Sigmoid colon (tissue), 7 donors: ENCODE results near the gene ZAR1L. TPM values are rescaled to one million over a fixed set of nuclear protein-coding genes. Genes with fewer than 3 reads are reported as not detected.

Experiments
- DNase-seq: peaks from one replicate; pipeline ENCODE4 v3.0.0-alpha.2; 2019
- H3K27ac ChIP-seq, 4 donors: fragments of 200-600 bp; sonication (generic); one replicate each; pipeline ENCODE4 v1.5.1; 2016 to 2019; ENCODE audit warnings: mild to moderate bottlenecking in 1 of 4
- H3K27me3 ChIP-seq, 3 donors: fragments of 200-600 bp; sonication (generic); one replicate each; pipeline ENCODE4 v1.5.1; 2019; ENCODE audit warnings: mild to moderate bottlenecking in 1 of 3
- H3K36me3 ChIP-seq, 4 donors: fragments of 200-600 bp; sonication (generic); one replicate each; pipeline ENCODE4 v1.5.1; 2016 to 2019
- H3K4me1 ChIP-seq, 4 donors: fragments of 200-600 bp; sonication (generic); one replicate each; pipeline ENCODE4 v1.5.1; 2017 to 2019
- H3K4me3 ChIP-seq, 4 donors: fragments of 200-600 bp; sonication (generic); one replicate each; pipeline ENCODE4 v1.5.1; 2017 to 2019; ENCODE audit warnings: mild to moderate bottlenecking in 2 of 4, moderate library complexity in 1 of 4
- H3K9me3 ChIP-seq, 4 donors: fragments of 200-600 bp in 3 of 4; sonication (generic) in 3 of 4; one replicate each; pipeline versions ENCODE4 v1.5.1 to v1.6.1; 2013 to 2019
- EP300 ChIP-seq, 4 donors: sonication (generic); formaldehyde crosslinking; IDR thresholded peaks; one replicate each; pipeline ENCODE4 v1.6.1; 2017; ENCODE audit warnings: antibody characterized with exemption in 4 of 4
- POLR2A ChIP-seq, 2 donors: fragments of 450-650 bp; IDR thresholded peaks; one replicate each; pipeline ENCODE4 v1.6.1; 2016; ENCODE audit warnings: antibody characterized with exemption in 2 of 2, mild to moderate bottlenecking in 2 of 2, moderate library complexity in 2 of 2
- POLR2AphosphoS5 ChIP-seq, 4 donors: sonication (generic); formaldehyde crosslinking; IDR thresholded peaks; one replicate each; pipeline ENCODE4 v1.6.1; 2017; ENCODE audit warnings: antibody characterized with exemption in 4 of 4
- WGBS, 2 donors: extraction: QIAGEN DNeasy Blood & Tissue Kit; methylation state at CpG; one replicate each; pipeline ENCODE4 v1.1.7; 2013; 5-methylcytosine and 5-hydroxymethylcytosine counted together
- intact Hi-C: fragments of 100-400 bp; cut with DNase I; formaldehyde crosslinking; loops from one replicate; pipeline ENCODE4 v1.15.1; 2023
- polyA plus RNA-seq, 3 donors: library from polyadenylated mRNA; stranded (reverse); fragments of 200-250 nt; gene quantifications; one replicate each; pipeline ENCODE4 v1.2.3, GENCODE V29; 2013
- total RNA-seq, 4 donors: library from RNA; depleted of rRNA; stranded (reverse); fragments of >200 nt; gene quantifications; one replicate each; pipeline ENCODE4 v1.1.0, GENCODE V29; 2016
- TF ChIP-seq, protein P1 (sequence below), 4 experiments: fragments of 450-650 bp in 3 of 4; fragments of 200-600 bp in 1 of 4; IDR thresholded peaks; one replicate each; pipeline ENCODE4 v1.5.1; 2016 to 2019; ENCODE audit warnings: antibody characterized with exemption in 4 of 4, mild to moderate bottlenecking in 3 of 4, moderate library complexity in 2 of 4
- donor health status: healthy with polysubstance abuse.
- donor health status: Bipolar disorder and iron deficiency.
- donor health status: healthy.

The ZAR1L gene
- total and polyA plus RNA-seq, 7 donors, result not detected

DNA sequence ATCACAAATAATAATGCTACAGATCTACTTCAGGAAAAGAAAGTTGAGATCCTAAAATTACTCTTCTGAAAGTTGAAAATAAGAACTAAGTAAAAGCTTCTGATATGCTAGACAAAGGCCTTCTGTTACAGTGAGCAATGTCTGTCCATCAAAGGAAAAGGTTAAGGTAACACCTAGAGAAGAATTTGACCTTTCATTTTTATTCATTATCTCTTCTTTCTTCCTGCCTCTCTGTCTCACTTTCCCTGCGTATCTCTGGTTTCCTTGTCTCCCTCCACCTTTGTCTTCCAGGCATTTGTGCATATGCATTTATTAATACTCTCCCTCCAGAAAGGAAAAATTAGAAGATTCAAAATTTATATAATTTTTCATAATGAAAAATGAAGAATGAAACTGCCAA lies 49.0 kb downstream of the ZAR1L start:
- Histone ChIP-seq H3K27ac (no peak overlapping the region), H3K9me3 (no peaks in the 10 kb centered on the region), H3K4me1 (peaks cover 0 to 34% (median 23%) of the 10 kb centered on the region in 4 donors), H3K4me3 (no peak overlapping the region), H3K36me3 (peaks cover 0 to 71% (median 16%) of the 10 kb centered on the region in 4 donors), H3K27me3 (no peaks in the 10 kb centered on the region)
- no peak for DNase-seq
- WGBS, 2 donors, result 80 to 87% methylated on average over 1 of the region's 1 CpG
- intact Hi-C loops, result no loop called here
- no peak for TF ChIP-seq POLR2AphosphoS5 (IDR thresholded peaks at IDR 0.05)

DNA sequence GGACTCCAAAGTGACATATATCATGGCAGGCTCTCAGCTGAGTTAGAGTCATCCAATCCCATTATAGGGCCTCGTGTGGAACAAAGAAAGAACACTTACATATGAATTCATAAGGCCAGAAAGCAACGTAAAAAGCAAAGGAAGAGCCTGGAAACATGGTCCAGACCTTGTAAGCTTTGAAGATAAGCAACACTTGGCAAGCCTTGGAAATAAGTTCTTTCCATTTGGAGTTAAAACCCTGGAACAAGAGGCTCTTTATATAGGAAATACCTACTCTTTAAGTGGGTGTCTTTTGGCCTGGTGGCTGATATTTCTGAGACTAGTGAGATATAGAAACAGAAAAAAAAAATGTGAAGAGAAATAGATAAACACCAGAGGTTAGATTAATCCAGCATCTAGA lies 49.4 kb downstream of the ZAR1L start:
- Histone ChIP-seq H3K4me3 (no peak overlapping the region), H3K36me3 (peaks cover 0 to 67% (median 16%) of the 10 kb centered on the region in 4 donors), H3K9me3 (no peaks in the 10 kb centered on the region), H3K4me1 (peaks cover 0 to 38% (median 27%) of the 10 kb centered on the region in 4 donors), H3K27me3 (no peaks in the 10 kb centered on the region), H3K27ac (peak overlapping the region in 2 of 4 donors; percentile 51 to 54)
- intact Hi-C loops, result no loop called here
- WGBS, 2 donors, result 78 to 81% methylated on average over 2 of the region's 2 CpGs
- DNase-seq, result no peak
- TF ChIP-seq POLR2A (IDR thresholded peaks at IDR 0.05), result no peak

DNA sequence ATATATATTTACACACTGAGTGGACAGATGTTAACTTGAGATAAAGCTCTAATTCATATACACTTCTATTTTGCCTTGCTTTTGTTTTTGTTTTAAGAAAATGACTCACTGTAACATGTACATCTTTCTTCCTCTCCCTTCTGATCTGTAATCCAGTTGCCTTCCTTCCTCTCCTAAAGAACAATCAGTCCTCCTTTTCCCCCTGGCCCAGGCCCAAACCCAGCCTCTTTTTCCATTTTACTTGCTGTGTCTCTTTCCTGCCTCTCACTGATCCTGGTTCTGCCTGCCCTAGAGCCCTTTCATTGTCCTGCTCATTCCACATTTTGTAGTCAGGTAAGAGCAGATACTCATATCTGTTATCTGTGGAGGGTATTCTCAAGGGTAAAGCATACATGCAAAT lies 50.8 kb downstream of the ZAR1L start:
- intact Hi-C loops, result loop anchor here (5.0 kb wide), 1 partner anchor 232 kb away; the partner anchor contains the start of gene FRY
- H3K36me3 ChIP-seq, result peaks cover 0 to 59% (median 13%) of the 10 kb centered on the region in 4 donors
- no peaks in the 10 kb centered on the region for H3K27me3 ChIP-seq
- no peak overlapping the region for H3K4me3 ChIP-seq
- no peaks in the 10 kb centered on the region for H3K9me3 ChIP-seq
- peak in 3 of 4 donors; percentile 8 to 63 (median 9) for TF ChIP-seq POLR2AphosphoS5 (IDR thresholded peaks at IDR 0.05)
- TF ChIP-seq, protein P1, sequence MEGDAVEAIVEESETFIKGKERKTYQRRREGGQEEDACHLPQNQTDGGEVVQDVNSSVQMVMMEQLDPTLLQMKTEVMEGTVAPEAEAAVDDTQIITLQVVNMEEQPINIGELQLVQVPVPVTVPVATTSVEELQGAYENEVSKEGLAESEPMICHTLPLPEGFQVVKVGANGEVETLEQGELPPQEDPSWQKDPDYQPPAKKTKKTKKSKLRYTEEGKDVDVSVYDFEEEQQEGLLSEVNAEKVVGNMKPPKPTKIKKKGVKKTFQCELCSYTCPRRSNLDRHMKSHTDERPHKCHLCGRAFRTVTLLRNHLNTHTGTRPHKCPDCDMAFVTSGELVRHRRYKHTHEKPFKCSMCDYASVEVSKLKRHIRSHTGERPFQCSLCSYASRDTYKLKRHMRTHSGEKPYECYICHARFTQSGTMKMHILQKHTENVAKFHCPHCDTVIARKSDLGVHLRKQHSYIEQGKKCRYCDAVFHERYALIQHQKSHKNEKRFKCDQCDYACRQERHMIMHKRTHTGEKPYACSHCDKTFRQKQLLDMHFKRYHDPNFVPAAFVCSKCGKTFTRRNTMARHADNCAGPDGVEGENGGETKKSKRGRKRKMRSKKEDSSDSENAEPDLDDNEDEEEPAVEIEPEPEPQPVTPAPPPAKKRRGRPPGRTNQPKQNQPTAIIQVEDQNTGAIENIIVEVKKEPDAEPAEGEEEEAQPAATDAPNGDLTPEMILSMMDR (IDR thresholded peaks at IDR 0.05), result no peak
- TF ChIP-seq EP300 (IDR thresholded peaks at IDR 0.05), result no peak
- DNase-seq, result peak; percentile 85
- peaks cover 0 to 47% (median 35%) of the 10 kb centered on the region in 4 donors for H3K4me1 ChIP-seq
- peak overlapping the region; percentile 30 to 54 (median 52) for H3K27ac ChIP-seq

DNA sequence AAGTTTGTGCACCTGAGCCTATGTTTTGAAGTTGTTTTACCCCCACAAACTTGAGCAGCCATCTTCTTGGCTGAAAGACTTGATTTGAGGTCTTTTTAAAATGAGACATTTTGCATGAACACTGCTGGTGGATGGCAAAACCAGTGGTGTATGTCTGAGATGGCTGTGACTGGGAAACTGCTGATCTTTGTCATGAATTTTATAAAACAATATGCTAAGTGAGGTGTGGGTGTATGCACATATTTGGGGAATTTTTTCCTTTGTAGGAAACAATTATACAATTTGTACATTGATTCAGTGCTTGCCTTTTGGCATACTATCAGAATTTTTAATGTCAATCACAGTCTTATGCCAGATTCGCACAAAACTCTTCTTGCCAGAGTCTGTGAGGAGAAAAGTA lies 52.5 kb downstream of the ZAR1L start:
- TF ChIP-seq, protein P1 (IDR thresholded peaks at IDR 0.05), result no peak
- no peak for TF ChIP-seq EP300 (IDR thresholded peaks at IDR 0.05)
- TF ChIP-seq POLR2A (IDR thresholded peaks at IDR 0.05), result no peak
- TF ChIP-seq POLR2AphosphoS5 (IDR thresholded peaks at IDR 0.05), result no peak
- WGBS, 2 donors, result 91 to 97% methylated on average over 1 of the region's 1 CpG
- Histone ChIP-seq H3K4me1 (peaks cover 0 to 47% (median 35%) of the 10 kb centered on the region in 4 donors), H3K36me3 (peaks cover 0 to 41% (median 8%) of the 10 kb centered on the region in 4 donors), H3K9me3 (no peaks in the 10 kb centered on the region), H3K27me3 (no peaks in the 10 kb centered on the region), H3K27ac (peak overlapping the region; percentile 64 to 86 (median 78)), H3K4me3 (no peak overlapping the region)
- no peak for DNase-seq
- intact Hi-C loops, result loop anchor here (5.0 kb wide), 1 partner anchor 230 kb away; the partner anchor contains the start of gene FRY

DNA sequence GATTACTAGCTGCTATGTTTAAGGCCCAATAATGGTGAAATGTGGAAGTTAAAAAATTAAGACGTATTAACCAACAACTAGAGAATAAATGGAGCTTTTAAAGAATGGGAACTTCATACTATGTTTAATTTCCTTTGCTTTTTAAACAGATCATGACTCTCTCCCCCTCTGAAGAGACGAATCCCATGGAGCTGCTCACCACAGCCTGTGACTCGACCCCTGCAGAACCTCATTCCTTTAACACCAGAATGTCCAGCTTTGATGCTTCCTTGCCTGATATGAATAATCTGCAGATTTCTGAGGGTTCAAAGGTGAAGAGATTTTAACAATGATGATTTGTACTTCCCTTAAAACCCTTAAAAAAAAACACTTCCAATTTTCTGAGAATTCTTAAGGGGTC lies 53.0 kb downstream of the ZAR1L start:
- no peak for DNase-seq
- H3K27ac ChIP-seq, result peak overlapping the region; percentile 64 to 86 (median 78)
- intact Hi-C loops, result loop anchor here (5.0 kb wide), 1 partner anchor 230 kb away; the partner anchor contains the start of gene FRY

More for the DNA sequence above, 53.0 kb downstream of the ZAR1L start:
- 79 to 81% methylated on average over 3 of the region's 3 CpGs for WGBS, 2 donors
- Histone ChIP-seq H3K27me3 (no peaks in the 10 kb centered on the region), H3K4me3 (no peak overlapping the region), H3K4me1 (peaks cover 0 to 47% (median 35%) of the 10 kb centered on the region in 4 donors), H3K9me3 (no peaks in the 10 kb centered on the region), H3K36me3 (peaks cover 0 to 37% (median 6%) of the 10 kb centered on the region in 4 donors)
- no peak for TF ChIP-seq POLR2AphosphoS5 (IDR thresholded peaks at IDR 0.05)
- TF ChIP-seq EP300 (IDR thresholded peaks at IDR 0.05), result no peak
- TF ChIP-seq POLR2A (IDR thresholded peaks at IDR 0.05), result no peak
- TF ChIP-seq, protein P1 (IDR thresholded peaks at IDR 0.05), result no peak
